DMS153 (cell line): ENCODE data around the gene ELMO3.

ENCODE experiments used
- DNase-seq: peaks from one replicate; lab custom pipeline; 2025; lab: John Stamatoyannopoulos, UW

ELMO3 gene, protein sequence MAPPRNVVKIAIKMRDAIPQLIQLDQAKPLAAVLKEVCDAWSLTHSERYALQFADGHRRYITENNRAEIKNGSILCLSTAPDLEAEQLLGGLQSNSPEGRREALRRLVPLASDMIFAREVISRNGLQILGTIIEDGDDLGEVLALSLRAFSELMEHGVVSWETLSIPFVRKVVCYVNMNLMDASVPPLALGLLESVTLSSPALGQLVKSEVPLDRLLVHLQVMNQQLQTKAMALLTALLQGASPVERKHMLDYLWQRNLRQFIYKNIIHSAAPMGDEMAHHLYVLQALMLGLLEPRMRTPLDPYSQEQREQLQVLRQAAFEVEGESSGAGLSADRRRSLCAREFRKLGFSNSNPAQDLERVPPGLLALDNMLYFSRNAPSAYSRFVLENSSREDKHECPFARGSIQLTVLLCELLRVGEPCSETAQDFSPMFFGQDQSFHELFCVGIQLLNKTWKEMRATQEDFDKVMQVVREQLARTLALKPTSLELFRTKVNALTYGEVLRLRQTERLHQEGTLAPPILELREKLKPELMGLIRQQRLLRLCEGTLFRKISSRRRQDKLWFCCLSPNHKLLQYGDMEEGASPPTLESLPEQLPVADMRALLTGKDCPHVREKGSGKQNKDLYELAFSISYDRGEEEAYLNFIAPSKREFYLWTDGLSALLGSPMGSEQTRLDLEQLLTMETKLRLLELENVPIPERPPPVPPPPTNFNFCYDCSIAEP

DNA sequence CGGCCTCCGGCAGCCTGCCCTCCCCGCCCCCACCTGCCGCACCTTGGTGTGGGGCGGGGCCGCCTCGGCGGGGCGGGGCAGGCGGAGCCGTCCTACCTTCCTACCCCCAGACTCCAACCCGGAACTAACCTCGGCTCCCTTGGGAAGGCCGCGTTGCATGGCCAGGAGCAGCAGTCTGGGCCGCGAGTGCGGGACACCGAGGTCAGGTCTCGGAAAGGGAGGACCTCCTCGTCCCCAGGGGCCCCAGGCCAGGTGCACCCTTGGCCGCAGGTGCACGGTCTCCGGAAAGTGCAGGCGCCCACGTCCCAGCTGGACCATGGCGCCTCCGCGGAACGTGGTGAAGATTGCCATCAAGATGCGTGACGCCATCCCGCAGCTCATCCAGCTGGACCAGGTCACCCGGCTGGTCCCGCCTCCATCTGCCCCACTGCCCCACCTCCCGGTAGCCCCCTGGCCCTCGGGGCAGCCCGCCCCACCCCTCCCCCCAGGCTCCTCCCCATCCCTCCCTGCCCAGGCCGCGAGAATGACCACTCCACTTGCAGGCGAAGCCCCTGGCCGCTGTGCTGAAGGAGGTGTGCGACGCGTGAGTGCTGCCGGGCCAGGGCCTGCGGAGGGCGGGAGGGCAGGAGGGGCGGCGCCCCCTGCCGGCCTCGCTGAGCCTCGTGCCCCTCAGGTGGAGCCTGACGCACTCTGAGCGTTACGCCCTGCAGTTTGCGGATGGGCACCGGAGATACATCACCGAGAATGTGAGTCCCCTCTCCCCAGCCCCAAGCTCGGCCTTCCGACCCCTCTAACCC lies at the start of gene ELMO3:
Gene ELMO3, plus strand, starts transcription at position 121 of the 797 bp plus-strand sequence. Its CDS starts 196 bp downstream, at position 317.
- peak; percentile 73 for DNase-seq

DNA sequence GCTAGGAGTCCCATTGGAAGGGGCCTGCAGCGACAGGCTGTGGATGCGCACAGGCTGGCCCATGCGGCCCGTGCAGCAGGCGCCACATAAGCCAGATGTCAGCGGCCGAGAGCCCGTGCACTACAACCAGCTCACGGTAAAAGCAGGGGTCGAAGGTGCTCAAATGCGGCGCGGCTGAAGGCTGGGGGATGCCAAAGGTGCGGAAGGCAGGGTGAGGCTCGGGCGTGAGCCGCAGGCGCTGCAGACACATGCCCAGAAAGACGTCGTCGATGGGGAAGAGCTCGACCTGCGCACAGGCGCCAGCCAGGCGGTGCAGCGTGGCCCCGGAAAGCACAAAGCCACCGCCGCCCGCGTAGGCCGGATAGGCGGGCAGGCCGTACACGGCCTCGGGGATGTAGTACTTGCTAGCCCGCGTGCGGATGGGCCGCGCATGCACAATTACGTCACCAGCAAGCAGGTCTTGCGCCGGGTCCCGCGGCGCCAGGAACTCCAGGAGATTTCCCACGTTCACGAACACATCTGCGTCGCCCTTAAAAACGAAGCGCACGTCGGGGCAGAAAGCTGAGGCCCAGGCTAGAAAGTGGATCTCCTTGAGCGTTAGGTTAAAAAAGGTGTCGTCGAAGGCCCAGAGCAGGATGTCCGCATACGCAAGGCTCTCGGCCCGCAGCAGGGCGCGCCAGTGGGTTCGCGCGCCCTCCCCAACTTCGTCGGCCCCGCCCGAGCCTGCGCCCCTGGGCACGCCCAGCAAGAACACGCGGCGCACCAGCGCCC lies 49.5 kb upstream of the ELMO3 start:
- no peak for DNase-seq

GRCh38 chr16:67150047-67150832 lies 48.7 kb upstream of the ELMO3 start:
- no peak for DNase-seq

DNA sequence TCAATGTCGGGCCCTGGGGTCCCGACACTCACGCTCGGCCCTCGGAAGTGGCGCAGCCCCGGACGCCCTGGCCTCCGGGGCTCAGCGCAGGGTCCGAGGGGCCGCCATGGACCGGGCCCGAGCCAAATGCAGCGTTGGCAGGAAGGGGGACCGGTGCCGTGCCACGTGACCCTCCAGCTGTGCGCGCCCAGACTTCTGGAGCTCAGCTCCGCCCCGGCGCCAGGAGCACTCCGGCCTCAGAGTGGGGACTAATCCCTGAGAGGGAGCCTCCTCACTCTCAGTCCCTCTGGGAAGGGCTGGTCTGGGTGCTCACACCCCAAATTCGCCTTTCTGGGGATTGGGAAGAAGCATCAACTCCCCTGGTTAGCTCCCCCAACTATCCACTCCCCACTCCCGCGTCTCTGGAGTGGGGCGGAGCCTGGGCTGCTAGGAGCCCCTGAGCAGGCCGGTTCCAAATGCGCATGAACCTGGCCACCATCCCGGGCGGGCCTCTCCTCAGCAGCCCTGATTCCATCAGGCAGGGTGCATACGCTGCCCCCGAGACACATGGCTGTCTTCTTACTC lies 48.0 kb upstream of the ELMO3 start, which contains the start of gene B3GNT9:
Gene B3GNT9, minus strand, starts transcription at position 166 of the 564 bp plus-strand sequence. CDS start 513 bp downstream, outside the sequence.
- peak; percentile 25 for DNase-seq

- peak; percentile 1 for DNase-seq
These were observed 47.4 kb upstream of the ELMO3 start for GRCh38 chr16:67151431-67152097.

DNA sequence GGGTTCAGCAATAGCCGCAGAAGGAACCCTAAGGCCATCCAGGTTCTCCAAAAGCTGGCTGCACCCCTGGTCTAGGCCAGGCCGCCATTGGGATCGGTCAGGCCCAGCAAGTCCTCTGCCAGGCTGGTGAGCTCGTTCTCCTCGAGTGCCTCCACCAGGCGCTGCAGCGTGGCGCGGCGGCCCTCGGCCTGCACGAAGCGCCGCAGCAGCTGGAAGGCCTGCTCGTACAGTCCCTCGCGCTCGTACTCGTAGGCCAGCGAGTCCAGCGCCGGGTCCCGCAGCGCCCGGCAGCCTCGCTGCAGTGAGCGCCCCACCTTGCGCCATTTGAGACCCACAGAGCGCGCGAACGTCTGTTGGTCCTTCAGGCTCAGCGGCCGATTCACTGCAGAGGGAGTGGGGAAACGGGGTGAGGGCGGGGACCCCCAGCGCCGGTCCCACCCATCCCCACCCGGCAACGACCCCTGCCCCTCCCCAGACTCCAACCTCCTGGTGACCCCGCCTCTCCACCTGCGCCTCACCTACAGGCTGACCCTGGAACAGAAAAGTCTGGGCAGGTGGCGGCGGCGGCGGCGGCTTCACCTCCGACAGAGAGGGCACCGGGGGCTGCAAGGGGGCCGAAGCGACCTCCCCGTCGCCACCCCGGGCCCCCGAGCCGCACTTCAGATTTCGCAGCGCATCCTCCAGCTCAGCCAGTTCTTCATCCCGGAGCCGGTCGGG lies 44.2 kb upstream of the ELMO3 start:
- DNase-seq = no peak

- DNase-seq = peak; percentile 44
These were observed 43.4 kb upstream of the ELMO3 start for GRCh38 chr16:67155295-67156142.

- no peak for DNase-seq
These were observed 42.6 kb upstream of the ELMO3 start for GRCh38 chr16:67156143-67156844.

- no peak for DNase-seq
These were observed 41.7 kb upstream of the ELMO3 start for GRCh38 chr16:67157106-67157748.

DNA sequence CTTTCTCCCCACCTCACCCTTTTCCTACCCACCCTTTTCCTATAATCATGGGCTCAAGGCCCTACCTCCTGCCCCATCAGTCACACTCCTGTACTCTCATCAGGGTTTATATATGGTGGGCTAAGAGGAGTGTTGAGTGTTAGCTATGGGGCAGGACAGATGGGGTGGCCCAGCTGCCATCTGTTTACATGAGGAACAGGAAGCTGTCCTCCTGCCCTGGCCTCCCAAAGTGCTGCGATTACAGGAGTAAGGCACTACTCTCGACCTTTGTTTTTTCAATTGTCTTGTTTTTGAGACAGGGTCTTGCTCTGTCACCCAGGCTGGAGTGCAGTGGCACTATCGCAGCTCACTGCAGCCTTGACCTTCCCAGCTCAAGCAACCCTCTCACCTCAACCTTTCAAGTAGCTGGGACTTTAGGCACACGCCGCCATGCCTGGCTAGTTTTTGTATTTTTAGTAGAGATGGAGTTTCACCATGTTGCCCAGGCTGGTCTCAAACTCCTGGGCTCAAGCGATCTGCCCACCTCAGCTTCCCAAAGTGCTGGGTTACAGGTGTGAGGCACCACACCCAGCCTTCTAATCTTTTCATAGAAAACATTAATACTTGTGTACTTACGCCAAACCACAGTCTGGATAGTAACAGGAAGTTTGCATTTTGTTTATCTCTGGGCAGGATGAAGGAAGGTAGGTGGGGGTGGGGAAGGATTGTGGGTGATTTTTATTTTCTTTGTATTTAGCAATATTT lies 40.9 kb upstream of the ELMO3 start:
- DNase-seq = no peak

GRCh38 chr16:67158637-67159600 lies 40.0 kb upstream of the ELMO3 start:
- peak; percentile 17 for DNase-seq

GRCh38 chr16:67161595-67162058 lies 37.3 kb upstream of the ELMO3 start:
- DNase-seq = no peak

GRCh38 chr16:67162506-67163163 lies 36.3 kb upstream of the ELMO3 start:
- DNase-seq = peak; percentile 56
